Liver (tissue), 9 donors: ENCODE data around the gene NTN1. TPM values are rescaled to one million over a fixed set of nuclear protein-coding genes. Genes with fewer than 3 reads are reported as not detected.

Experiments
- DNase-seq: peaks from one replicate; pipeline ENCODE4 v3.0.0-alpha.2; 2017; ENCODE audit warnings: low spot score
- H3K27ac ChIP-seq, 2 donors: one replicate each; pipeline ENCODE4 v1.7.0; 2013; ENCODE audit warnings: inconsistent platforms in 2 of 2, low read length in 2 of 2, control low read depth in 1 of 2, low read depth in 1 of 2, mild to moderate bottlenecking in 1 of 2
- H3K27me3 ChIP-seq, 4 donors: one replicate each; pipeline versions ENCODE4 v1.6.1 to v1.7.0; 2013; ENCODE audit warnings: low read length in 3 of 4, inconsistent platforms in 1 of 4, mild to moderate bottlenecking in 1 of 4, moderate library complexity in 1 of 4; ENCODE audit not compliant: control insufficient read depth in 4 of 4, insufficient read depth in 4 of 4
- H3K36me3 ChIP-seq, 4 donors: one replicate each; pipeline versions ENCODE4 v1.6.1 to v1.7.0; 2013; ENCODE audit warnings: low read length in 3 of 4, mild to moderate bottlenecking in 3 of 4, low read depth in 1 of 4, moderate library complexity in 1 of 4; ENCODE audit not compliant: control insufficient read depth in 4 of 4, insufficient read depth in 3 of 4
- H3K4me1 ChIP-seq, 4 donors: one replicate each; pipeline versions ENCODE4 v1.6.1 to v1.7.0; 2013; ENCODE audit warnings: low read length in 3 of 4, mild to moderate bottlenecking in 3 of 4, moderate library complexity in 1 of 4; ENCODE audit not compliant: control insufficient read depth in 4 of 4, insufficient read depth in 4 of 4
- H3K4me3 ChIP-seq, 3 donors: one replicate each; pipeline versions ENCODE4 v1.6.1 to v1.7.0; 2013; ENCODE audit warnings: low read length in 3 of 3, control low read depth in 1 of 3, low read depth in 1 of 3, mild to moderate bottlenecking in 1 of 3
- H3K9ac ChIP-seq, 2 donors: one replicate each; pipeline ENCODE4 v1.7.0; 2013; ENCODE audit warnings: low read length in 2 of 2, mild to moderate bottlenecking in 2 of 2, moderate library complexity in 2 of 2, control low read depth in 1 of 2, low read depth in 1 of 2
- H3K9me3 ChIP-seq, 4 donors: one replicate each; pipeline versions ENCODE4 v1.6.1 to v1.7.0; 2013; ENCODE audit warnings: low read length in 3 of 4; ENCODE audit not compliant: control insufficient read depth in 4 of 4
- ATF3 ChIP-seq: IDR thresholded peaks from 2 replicates; pipeline ENCODE4 v1.6.1; 2016; ENCODE audit warnings: antibody characterized with exemption
- CTCF ChIP-seq: fragments of 150-350 bp; IDR thresholded peaks from 2 replicates; pipeline ENCODE4 v1.5.1; 2017; ENCODE audit warnings: improper control_type of control experiment, low read depth, low read length; ENCODE audit not compliant: missing input control
- FOXA1 ChIP-seq: IDR thresholded peaks from 2 replicates; pipeline ENCODE4 v1.6.1; 2016; ENCODE audit warnings: antibody characterized with exemption
- FOXA2 ChIP-seq: IDR thresholded peaks from 2 replicates; pipeline ENCODE4 v1.6.1; 2016; ENCODE audit warnings: antibody characterized with exemption
- GABPA ChIP-seq, 2 donors: IDR thresholded peaks in 1 of 2; conservative IDR thresholded peaks in 1 of 2; 2 replicates each; pipeline ENCODE4 v1.6.1; 2016; ENCODE audit warnings: antibody characterized with exemption in 2 of 2, mild to moderate bottlenecking in 1 of 2, moderate library complexity in 1 of 2
- HNF4A ChIP-seq, 2 donors: conservative IDR thresholded peaks; 2 replicates each; pipeline ENCODE4 v1.6.1; 2016; ENCODE audit warnings: antibody characterized with exemption in 2 of 2, mild to moderate bottlenecking in 2 of 2
- HNF4G ChIP-seq: IDR thresholded peaks from 2 replicates; pipeline ENCODE4 v1.6.1; 2016; ENCODE audit warnings: antibody characterized with exemption
- MAX ChIP-seq: IDR thresholded peaks from 2 replicates; pipeline ENCODE4 v1.6.1; 2016; ENCODE audit warnings: antibody characterized with exemption
- NR2F2 ChIP-seq: IDR thresholded peaks from 2 replicates; pipeline ENCODE4 v1.6.1; 2016; ENCODE audit warnings: antibody characterized with exemption
- RAD21 ChIP-seq, 2 donors: IDR thresholded peaks; 2 replicates each; pipeline ENCODE4 v1.6.1; 2016; ENCODE audit warnings: antibody characterized with exemption in 2 of 2, mild to moderate bottlenecking in 2 of 2
- REST ChIP-seq: IDR thresholded peaks from 2 replicates; pipeline ENCODE4 v1.6.1; 2016; ENCODE audit warnings: antibody characterized with exemption, mild to moderate bottlenecking
- RXRA ChIP-seq, 2 donors: IDR thresholded peaks; 2 replicates each; pipeline ENCODE4 v1.6.1; 2017 to 2018; ENCODE audit warnings: antibody characterized with exemption in 2 of 2, mild to moderate bottlenecking in 1 of 2
- SP1 ChIP-seq: IDR thresholded peaks from 2 replicates; pipeline ENCODE4 v1.6.1; 2018; ENCODE audit warnings: antibody characterized with exemption, mild to moderate bottlenecking
- TAF1 ChIP-seq: conservative IDR thresholded peaks from 2 replicates; pipeline ENCODE4 v1.6.1; 2016; ENCODE audit warnings: antibody characterized with exemption, mild to moderate bottlenecking
- ZBTB33 ChIP-seq: IDR thresholded peaks from 2 replicates; pipeline ENCODE4 v1.6.1; 2016; ENCODE audit warnings: antibody characterized with exemption
- WGBS: extraction: QIAGEN DNeasy Blood & Tissue Kit; methylation state at CpG from one replicate; pipeline ENCODE4 v1.1.7; 2013; 5-methylcytosine and 5-hydroxymethylcytosine counted together
- polyA plus RNA-seq, 2 donors: library from polyadenylated mRNA; stranded (reverse) in 1 of 2; unstranded in 1 of 2; fragments of 200-250 nt in 1 of 2; fragments of >200 nt in 1 of 2; fragmentation: Nextera tagmentation in 1 of 2; extraction: Ambion mirVana in 1 of 2; gene quantifications; one replicate each; pipeline versions ENCODE4 v1.2.1 to v1.2.3, GENCODE V29; 2013 to 2015
- total RNA-seq, 2 donors: library from RNA; depleted of rRNA; stranded (reverse); fragments of >200 nt; gene quantifications; one replicate each; pipeline ENCODE4 v1.2.3, GENCODE V29; 2014
- donor health status: healthy.
- donor health status: healthy.
- donor health status: healthy.
- donor health status: healthy.
- donor health status: healthy.

The NTN1 gene
- total and polyA plus RNA-seq, 4 donors = 0.14 to 8.7 (median 4.3) TPM

- no peak overlapping the region for H3K9ac ChIP-seq
- DNase-seq = no peak
- H3K9me3 ChIP-seq = no peaks in the 10 kb centered on the region
- no peaks in the 10 kb centered on the region for H3K27me3 ChIP-seq
- WGBS = 96% methylated on average over 3 of the region's 3 CpGs
- H3K36me3 ChIP-seq = peaks cover 0 to 5% (median 0%) of the 10 kb centered on the region in 4 donors
- TF ChIP-seq FOXA2 (no peak), SP1 (no peak), FOXA1 (no peak), MAX (no peak), TAF1 (no peak), HNF4A (conservative IDR thresholded peaks at IDR 0.05) (no peak), ATF3 (no peak), GABPA (IDR thresholded peaks at IDR 0.05 in 1 of 2, conservative IDR thresholded peaks at IDR 0.05 in 1 of 2) (no peak)
- H3K4me1 ChIP-seq = peaks cover 4 to 31% (median 22%) of the 10 kb centered on the region in 4 donors
- no peak overlapping the region for H3K4me3 ChIP-seq
- no peak overlapping the region for H3K27ac ChIP-seq
These were observed 147.8 kb downstream of the NTN1 start for GRCh38 chr17:9169116-9169515.

GRCh38 chr17:9170336-9170735 is 149.0 kb downstream of the NTN1 start:
- Histone ChIP-seq H3K27ac (peak overlapping the region; percentile 21 to 59), H3K9me3 (no peaks in the 10 kb centered on the region), H3K36me3 (no peaks in the 10 kb centered on the region), H3K4me1 (peaks cover 6 to 44% (median 34%) of the 10 kb centered on the region in 4 donors), H3K9ac (no peak overlapping the region), H3K27me3 (no peaks in the 10 kb centered on the region), H3K4me3 (no peak overlapping the region)
- DNase-seq = no peak
- WGBS = 68% methylated on average over 4 of the region's 4 CpGs
- no peak for TF ChIP-seq SP1
- TF ChIP-seq FOXA1 = no peak
- no peak for TF ChIP-seq HNF4A (conservative IDR thresholded peaks at IDR 0.05)
- no peak for TF ChIP-seq ZBTB33
- TF ChIP-seq NR2F2 = no peak
- no peak for TF ChIP-seq GABPA (IDR thresholded peaks at IDR 0.05 in 1 of 2, conservative IDR thresholded peaks at IDR 0.05 in 1 of 2)
- no peak for TF ChIP-seq CTCF

GRCh38 chr17:9170853-9171252 is 149.5 kb downstream of the NTN1 start:
- WGBS = 20% methylated on average over 6 of the region's 6 CpGs
- Histone ChIP-seq H3K4me1 (peaks cover 11 to 49% (median 38%) of the 10 kb centered on the region in 4 donors), H3K9me3 (no peaks in the 10 kb centered on the region), H3K9ac (peak overlapping the region in 1 of 2 donors; percentile 21), H3K4me3 (no peak overlapping the region), H3K27ac (peak overlapping the region; percentile 21 to 59), H3K27me3 (no peaks in the 10 kb centered on the region), H3K36me3 (no peaks in the 10 kb centered on the region)
- DNase-seq = no peak
- TF ChIP-seq CTCF (no peak), RXRA (IDR thresholded peaks at IDR 0.05) (peak; percentile 74 to 85), HNF4G (peak; percentile 86), REST (peak; percentile 30), HNF4A (conservative IDR thresholded peaks at IDR 0.05) (peak; percentile 89 to 91), RAD21 (IDR thresholded peaks at IDR 0.05) (peak; percentile 50 to 62), MAX (peak; percentile 87), FOXA1 (no peak)
